DOHH2 (cell line): Measurements from ENCODE around the gene COL17A1.

Experiments used
- H3F3A ChIP-seq: fragments of 200-600 bp; sonication (generic), shearing (Covaris generic); 2 replicates; pipeline ENCODE4 v1.6.0; 2016; ENCODE audit warnings: antibody characterized with exemption, mild to moderate bottlenecking; ENCODE audit not compliant: control insufficient read depth, insufficient read depth
- H3K27ac ChIP-seq: fragments of 200-600 bp; sonication (generic); 2 replicates; pipeline ENCODE4 v1.5.1; 2014; ENCODE audit warnings: low read depth, mild to moderate bottlenecking, low read length, moderate library complexity
- H3K27me3 ChIP-seq: fragments of 200-600 bp; sonication (generic); 2 replicates; pipeline ENCODE4 v1.6.1; 2014; ENCODE audit warnings: mild to moderate bottlenecking, low read length, mixed read lengths; ENCODE audit not compliant: control insufficient read depth
- H3K36me3 ChIP-seq: fragments of 200-600 bp; sonication (generic); 2 replicates; pipeline ENCODE4 v1.6.1; 2014; ENCODE audit warnings: mild to moderate bottlenecking, low read length, moderate library complexity, mixed read lengths; ENCODE audit not compliant: control insufficient read depth
- H3K4me1 ChIP-seq: fragments of 200-600 bp; sonication (generic); 2 replicates; pipeline ENCODE4 v1.6.1; 2014; ENCODE audit warnings: mild to moderate bottlenecking, low read length, mixed read lengths; ENCODE audit not compliant: control insufficient read depth
- H3K4me2 ChIP-seq: fragments of 200-600 bp; sonication (generic); 2 replicates; pipeline ENCODE4 v1.6.0; 2014; ENCODE audit warnings: mild to moderate bottlenecking, low read length, moderate library complexity
- H3K4me3 ChIP-seq: fragments of 200-600 bp; sonication (generic); 2 replicates; pipeline ENCODE4 v1.5.1; 2014; ENCODE audit warnings: mild to moderate bottlenecking, low read length, mixed read lengths
- H3K79me2 ChIP-seq: fragments of 200-600 bp; sonication (generic); 2 replicates; pipeline ENCODE4 v1.6.1; 2014; ENCODE audit warnings: mild to moderate bottlenecking, low read length, mixed read lengths; ENCODE audit not compliant: control insufficient read depth
- H3K9me2 ChIP-seq: fragments of 200-600 bp; sonication (generic); replicated peaks from 2 replicates; pipeline ENCODE4 v1.6.1; 2014; ENCODE audit warnings: mild to moderate bottlenecking, low read length, mixed read lengths; ENCODE audit not compliant: control insufficient read depth
- H3K9me3 ChIP-seq: fragments of 200-600 bp; sonication (generic); 2 replicates; pipeline ENCODE4 v1.6.1; 2014; ENCODE audit warnings: antibody characterized with exemption, low read length, mixed read lengths; ENCODE audit not compliant: control insufficient read depth, insufficient read depth
- H4K20me1 ChIP-seq: fragments of 200-600 bp; sonication (generic); 2 replicates; pipeline ENCODE4 v1.6.0; 2014; ENCODE audit warnings: low read depth, mild to moderate bottlenecking, antibody characterized with exemption, low read length, moderate library complexity; ENCODE audit not compliant: control insufficient read depth, insufficient read depth
- CTCF ChIP-seq: fragments of 200-600 bp; sonication (generic); IDR thresholded peaks from one replicate; pipeline ENCODE4 v1.5.1; 2014; ENCODE audit warnings: antibody characterized with exemption, mild to moderate bottlenecking, low read depth, low read length; ENCODE audit not compliant: poor library complexity, severe bottlenecking
- EZH2phosphoT487 ChIP-seq: fragments of 200-600 bp; sonication (generic); IDR thresholded peaks from 2 replicates; pipeline ENCODE4 v1.6.1; 2017; ENCODE audit warnings: borderline replicate concordance, mild to moderate bottlenecking, antibody characterized with exemption, low read length, moderate library complexity, mixed read lengths

The COL17A1 gene

GRCh38 chr10:104061196-104061595, 24.5 kb downstream of the COL17A1 start:
- Histone ChIP-seq H3K9me3 (no peaks in the 10 kb centered on the region), H3K27ac (no peak overlapping the region), H3F3A (no peaks in the 10 kb centered on the region), H3K4me2 (no peak overlapping the region), H3K4me3 (no peak overlapping the region), H4K20me1 (no peaks in the 10 kb centered on the region), H3K36me3 (no peaks in the 10 kb centered on the region), H3K27me3 (no peaks in the 10 kb centered on the region), H3K4me1 (no peaks in the 10 kb centered on the region), H3K79me2 (no peaks in the 10 kb centered on the region), H3K9me2 (no peaks in the 10 kb centered on the region; the same call in 1 of the 2 replicates)
- TF ChIP-seq EZH2phosphoT487: no peak
- TF ChIP-seq CTCF: no peak

GRCh38 chr10:104059364-104059763, 26.3 kb downstream of the COL17A1 start:
- Histone ChIP-seq H3K79me2 (no peaks in the 10 kb centered on the region), H3K36me3 (no peaks in the 10 kb centered on the region), H3K9me2 (no peaks in the 10 kb centered on the region; the same call in 1 of the 2 replicates), H4K20me1 (no peaks in the 10 kb centered on the region), H3F3A (no peaks in the 10 kb centered on the region), H3K4me1 (no peaks in the 10 kb centered on the region), H3K27ac (no peak overlapping the region), H3K27me3 (no peaks in the 10 kb centered on the region), H3K4me3 (no peak overlapping the region), H3K4me2 (no peak overlapping the region), H3K9me3 (no peaks in the 10 kb centered on the region)
- no peak for TF ChIP-seq CTCF
- TF ChIP-seq EZH2phosphoT487: no peak

- Histone ChIP-seq H3K4me2 (no peak overlapping the region), H3K36me3 (no peaks in the 10 kb centered on the region), H3K4me3 (no peak overlapping the region), H3K27me3 (no peaks in the 10 kb centered on the region), H3F3A (no peaks in the 10 kb centered on the region), H4K20me1 (no peaks in the 10 kb centered on the region), H3K9me3 (no peaks in the 10 kb centered on the region), H3K79me2 (no peaks in the 10 kb centered on the region), H3K4me1 (no peaks in the 10 kb centered on the region), H3K9me2 (no peaks in the 10 kb centered on the region), H3K27ac (no peak overlapping the region)
- no peak for TF ChIP-seq EZH2phosphoT487
- no peak for TF ChIP-seq CTCF
Measured at GRCh38 chr10:104057717-104058116, 28.0 kb downstream of the COL17A1 start.
